Measurements from ENCODE around the gene CERK.
A peak's percentile ranks its signal among the peaks of the same experiment; 100 is the strongest.
"Not testable (repeated sequence)": the region's sequence is repeated elsewhere in the genome, so short reads cannot be mapped to it uniquely, and the experiment has no call there.

Gene CERK

DNA sequence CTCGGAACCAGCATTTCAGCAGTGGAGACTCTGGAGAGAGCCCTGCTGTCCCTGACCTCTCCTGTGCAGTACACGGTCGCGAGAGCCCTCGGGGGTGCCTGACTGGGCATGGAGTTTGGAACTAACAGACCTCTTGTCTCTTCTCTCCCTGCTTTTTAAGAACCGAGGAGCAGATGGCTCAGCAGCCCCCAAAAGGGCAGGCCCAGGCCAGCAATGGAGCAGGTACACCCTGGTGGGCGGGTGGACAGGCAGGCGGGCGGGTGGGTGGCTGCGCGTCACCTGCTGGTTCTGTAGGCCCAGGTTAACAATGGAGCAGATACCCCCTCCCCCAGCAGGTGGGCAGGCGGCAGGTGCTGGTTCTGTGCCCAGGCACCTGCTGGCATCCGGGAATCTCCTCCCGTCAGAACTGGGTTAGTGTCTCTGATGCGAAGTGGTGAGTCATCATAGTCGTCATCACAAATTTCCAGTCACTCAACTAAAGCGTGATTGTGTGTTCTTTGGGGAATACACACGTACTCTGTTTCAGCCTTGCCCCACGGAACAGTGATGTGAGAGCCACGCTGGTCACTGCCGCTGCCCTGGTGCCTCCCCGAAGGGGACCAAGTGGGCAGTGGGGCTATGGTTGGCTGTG lies 76.7 kb downstream of the CERK start:
- peak; percentile 59 for DNase-seq (ENCODE audit: low spot score)

DNA sequence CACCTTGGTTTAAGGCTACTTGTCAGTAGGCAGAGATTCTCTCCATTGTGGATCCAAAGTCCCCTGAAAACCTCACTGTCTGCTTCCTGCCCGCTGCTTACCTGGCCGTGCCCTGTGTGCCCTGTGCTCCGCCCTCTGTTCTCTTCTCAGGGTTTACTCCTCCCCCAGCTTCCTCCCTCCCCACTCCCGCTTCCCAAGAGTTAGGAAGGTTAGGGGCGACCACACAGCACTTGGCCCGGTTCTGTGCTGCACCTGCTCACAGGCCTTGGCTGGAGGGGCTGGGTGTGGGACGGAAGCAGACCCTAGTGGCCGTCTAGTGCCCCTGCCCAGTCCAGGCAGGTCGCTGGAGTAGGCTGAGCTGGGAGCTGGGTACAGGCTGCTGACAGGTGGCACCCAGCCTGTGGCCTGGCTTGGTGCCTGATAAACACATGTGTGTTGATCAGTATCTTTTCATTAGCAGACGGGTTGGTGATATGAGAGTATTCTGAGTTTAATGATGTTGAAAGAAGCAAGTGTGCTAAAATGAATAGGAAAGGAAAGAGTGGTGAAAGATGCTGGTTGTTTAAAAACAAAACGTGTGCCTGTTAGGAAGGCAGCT lies 77.3 kb downstream of the CERK start:
- peak; percentile 33 for DNase-seq (ENCODE audit: low spot score)

DNA sequence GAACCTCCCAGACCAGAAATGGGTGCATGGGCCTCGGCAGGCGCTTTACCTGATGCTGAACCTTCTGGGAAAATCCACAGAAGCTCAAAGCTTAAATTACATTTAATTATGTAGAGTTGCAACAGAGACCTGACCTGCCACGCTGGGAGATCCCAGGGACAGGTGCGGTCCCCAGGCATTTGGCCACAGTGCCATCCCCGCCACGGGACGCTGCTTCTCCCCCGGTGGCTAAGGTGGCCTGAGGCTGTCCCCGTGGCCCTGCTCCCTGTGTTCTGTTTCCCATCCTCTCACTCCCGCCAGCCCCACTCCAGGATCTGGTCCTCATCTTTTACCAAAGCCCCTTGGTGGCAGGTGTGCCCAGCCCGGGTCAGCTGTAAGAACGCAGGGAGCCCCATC lies 78.3 kb downstream of the CERK start:
- DNase-seq (ENCODE audit: low spot score): no peak

DNA sequence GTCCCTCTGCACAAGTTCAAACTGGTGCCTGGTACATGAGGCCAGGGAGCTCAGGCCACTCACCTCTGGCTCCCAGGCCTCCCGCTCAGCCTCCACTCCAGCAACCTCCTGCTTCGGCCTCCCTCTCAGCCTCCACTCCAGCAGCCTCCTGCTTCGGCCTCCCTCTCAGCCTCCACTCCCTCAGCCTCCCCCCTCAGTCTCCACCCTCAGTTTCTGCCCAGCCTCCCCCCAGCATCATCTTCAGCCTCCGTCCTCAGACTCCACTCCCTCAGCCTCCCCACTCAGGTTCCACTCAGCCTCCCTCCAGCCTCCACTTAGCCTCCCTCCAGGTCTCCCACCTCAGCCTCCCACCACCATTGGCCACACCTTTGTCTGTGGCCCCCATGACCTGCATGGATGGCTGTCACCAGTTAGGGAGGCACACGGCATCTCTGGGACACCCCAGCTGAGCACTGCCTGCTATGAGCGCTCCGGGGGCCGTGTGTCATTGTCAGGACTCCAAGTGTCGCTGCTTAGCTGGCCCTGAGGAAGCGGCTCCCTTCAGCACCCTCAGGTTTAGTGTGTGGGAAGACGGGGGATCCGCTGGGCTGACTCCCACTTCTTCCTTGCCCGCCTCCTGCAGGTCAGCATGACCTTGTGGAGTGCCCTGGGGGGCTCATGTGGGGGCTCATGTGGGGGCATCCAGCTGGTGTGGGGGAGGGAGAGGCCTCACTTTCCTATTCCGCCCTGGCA lies 78.8 kb downstream of the CERK start:
- DNase-seq (ENCODE audit: low spot score): no peak

DNA sequence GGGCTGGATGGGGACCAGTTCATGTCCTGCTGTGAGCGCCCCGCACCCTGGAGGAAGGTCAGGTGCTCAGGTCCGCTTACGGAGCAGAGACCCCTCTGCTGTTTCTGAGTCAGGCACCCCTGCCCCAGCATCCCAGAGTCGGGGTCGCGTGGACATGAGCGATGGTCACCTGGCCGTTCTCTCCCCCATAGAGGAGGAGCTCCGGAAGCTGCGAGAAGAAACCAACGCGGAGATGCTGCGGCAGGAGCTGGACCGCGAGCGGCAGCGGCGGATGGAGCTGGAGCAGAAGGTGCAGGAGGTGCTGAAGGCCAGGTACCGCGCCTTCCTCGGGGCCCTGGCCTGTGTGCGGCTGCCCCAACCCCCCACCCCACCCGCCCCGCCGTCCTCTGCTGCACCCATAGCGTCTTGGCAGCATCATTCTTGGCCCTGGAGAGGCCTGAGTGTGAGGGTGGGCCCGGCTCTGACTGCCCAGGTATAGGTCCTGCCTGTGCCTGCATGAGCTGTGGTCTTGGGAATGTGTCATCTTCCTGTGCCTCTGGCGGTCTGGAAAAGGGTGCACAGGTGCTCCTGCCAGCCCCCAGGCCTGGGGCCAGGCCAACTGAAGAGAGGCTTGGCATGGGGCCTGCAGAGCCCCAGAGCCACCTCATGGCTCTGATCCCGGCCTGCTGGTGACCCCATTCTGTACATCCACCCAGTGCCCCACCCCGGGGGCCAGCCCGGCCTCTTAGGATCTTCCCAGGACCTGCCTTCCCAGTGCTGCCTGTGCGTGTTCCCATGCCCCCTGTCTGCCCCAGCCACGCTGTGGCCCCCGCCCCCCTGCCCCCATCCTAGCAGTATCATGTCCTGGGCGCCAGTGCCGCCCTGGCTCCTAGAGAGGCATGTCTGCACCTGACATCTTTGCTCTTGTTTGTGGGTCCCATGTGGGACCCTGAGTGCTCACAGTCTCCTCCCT lies 79.8 kb downstream of the CERK start:
- DNase-seq (ENCODE audit: low spot score): no peak

DNA sequence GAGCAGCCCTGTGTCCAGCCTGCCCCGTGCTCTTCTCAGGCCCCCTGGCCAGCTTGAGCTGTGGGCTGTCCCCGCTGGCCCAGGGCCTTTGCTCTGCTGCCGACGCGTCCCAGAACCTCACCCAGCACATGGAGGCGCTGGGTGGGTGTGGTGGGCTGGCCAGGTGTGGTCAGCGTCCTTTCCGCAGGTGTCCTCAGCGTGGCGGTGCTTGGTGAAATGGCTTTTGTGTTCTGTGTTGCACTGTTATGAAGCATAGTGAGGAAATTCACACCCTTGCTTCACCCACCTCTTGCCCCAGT lies 80.4 kb downstream of the CERK start:
- DNase-seq (ENCODE audit: low spot score): no peak

DNA sequence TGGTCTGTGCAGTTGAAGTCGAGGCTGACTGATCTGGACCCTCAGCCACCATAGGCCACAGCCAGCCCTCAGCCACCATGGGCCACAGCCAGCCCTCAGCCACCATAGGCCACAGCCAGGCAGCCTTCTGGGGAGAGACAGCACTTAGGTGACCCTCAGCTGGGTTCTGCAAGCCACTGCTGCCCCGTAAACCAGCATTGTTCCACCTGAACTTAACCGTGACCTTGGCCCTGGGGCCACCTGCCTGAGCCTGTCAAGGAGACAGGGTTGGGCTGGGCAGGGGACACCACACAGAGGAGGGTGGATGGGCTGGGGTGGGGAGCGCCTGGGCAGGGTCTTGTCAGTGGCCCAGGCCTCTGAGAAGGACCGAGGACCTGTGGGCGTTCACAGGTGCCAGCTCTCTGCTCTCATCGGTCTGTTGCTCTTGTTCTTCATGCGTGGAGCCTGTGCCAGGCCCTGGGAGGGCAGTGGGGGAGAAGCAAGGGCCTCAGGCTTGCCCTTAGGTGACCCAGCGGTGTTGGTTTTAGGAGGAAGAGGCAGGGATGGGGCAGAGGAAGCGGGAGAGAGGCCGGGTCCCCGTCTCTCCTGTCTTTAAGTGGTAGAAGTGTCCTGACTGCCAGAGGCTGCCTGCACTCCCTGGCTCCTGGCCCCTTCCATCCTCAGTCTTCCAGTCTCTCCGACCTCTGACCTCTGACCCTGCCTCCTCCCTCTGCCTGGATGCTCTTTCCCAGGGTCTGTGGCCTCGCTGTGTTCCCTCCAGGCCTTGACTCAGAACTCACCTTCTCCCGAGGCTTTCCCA lies 81.0 kb downstream of the CERK start:
- no peak for DNase-seq (ENCODE audit: low spot score)

DNA sequence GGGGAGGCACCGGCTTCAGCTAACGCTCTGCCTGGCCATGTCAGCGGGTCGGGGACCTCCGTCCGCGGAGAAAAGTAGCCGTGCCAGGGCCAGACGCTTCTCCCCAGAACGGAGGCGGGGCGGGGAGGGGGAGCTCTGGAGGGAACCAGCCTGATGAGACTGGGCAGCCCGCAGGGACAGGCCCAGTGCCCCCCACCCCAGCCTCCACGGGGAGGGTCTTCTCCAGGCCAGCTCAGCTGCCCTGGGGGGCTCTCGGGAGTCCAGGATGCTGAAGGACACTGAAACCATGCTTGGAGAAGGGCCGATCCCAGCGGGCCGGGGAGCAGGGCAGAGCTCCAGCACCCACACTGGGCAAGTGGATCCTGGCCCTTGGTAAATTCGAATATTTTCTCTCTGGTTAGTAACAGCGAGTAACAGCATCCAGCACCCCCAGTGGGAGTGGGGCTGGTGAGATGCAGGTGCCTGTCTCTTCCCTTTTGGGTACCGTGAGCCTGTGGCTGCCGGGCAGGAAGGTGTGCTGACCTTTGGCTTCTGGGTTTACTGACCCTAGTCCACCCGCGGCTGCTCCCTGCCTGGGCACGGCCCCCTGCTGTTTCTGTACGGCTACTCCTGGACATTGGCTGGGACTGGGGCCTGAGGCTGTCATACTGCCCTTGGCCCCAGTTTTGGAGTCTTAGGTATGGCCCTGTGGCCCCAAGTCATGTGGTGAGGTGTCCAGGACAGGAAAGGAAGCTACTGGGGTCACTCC lies 82.0 kb downstream of the CERK start:
- no peak for DNase-seq (ENCODE audit: low spot score)

DNA sequence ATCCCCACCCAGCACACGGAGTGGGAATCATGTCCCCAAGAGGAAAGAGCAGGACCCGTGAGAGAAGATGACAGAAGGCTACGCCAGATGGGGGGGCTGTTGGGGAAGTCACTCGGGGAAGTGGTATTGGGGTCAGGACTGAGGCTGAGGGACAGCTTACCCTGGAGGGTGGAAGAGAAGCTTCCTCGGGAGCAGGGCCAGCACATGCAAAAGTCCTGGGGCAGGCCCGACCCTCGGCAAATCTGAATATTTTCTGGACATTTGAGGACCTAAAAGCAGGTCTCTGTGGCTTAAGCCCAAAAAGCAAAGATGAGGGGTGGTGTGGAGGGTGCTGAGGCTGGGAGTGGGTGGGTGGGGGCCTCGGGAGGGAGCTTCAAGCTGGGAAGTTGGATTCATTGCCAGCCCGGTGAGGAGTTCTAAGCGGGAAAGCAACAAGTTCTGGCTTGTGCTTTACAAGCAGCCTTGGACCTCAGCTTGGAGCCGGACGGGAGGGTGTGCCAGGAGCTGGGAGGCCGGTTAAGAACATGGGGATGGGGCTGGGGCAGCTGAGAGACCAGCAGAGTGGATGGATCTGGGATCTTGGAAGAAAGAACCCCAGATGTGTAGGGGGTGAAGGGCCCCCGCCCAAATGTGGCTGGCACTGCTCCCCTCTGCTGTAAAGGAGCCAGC lies 83.0 kb downstream of the CERK start:
- peak; percentile 17 for DNase-seq (ENCODE audit: low spot score)

DNA sequence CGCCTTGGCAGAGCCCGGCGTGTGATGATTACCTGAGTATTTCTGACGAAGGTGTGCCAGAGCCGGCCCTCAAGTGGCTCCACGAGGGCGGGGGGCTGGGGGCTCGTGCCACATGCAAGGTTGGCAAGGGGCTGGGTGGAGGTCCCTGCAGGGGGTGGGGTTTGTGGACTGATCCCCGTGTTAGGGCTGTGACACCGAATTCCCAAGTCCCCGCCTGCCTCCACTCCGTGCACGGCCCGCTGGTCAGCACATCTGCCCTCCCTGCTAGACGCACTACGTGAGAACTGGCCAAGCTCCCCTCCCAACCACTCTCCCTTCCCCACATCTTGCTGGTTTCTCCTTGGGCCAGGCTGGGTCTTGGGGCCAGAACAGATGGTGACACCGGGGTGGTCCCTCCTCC lies 83.6 kb downstream of the CERK start:
- DNase-seq (ENCODE audit: low spot score): no peak

DNA sequence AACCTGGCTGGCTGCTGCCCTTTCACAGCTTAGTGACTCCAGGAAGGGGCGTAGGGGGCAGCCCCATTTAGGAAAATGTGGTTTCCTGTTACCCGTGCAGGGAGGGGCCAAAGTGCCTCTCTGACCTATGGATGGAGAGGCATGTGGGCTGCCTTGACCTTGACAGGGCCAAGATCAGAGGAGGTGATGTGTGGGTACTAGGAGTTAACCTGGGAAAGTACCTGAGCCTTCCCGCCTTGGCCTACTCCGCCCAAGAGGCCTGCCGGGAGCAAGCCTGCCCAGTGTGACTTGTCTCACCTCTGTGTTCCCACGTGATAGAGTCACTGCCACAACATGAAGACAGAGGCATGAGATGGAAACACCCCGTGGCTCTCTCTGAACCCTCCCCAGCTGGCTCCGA lies 84.5 kb downstream of the CERK start:
- no peak for DNase-seq (ENCODE audit: low spot score)

DNA sequence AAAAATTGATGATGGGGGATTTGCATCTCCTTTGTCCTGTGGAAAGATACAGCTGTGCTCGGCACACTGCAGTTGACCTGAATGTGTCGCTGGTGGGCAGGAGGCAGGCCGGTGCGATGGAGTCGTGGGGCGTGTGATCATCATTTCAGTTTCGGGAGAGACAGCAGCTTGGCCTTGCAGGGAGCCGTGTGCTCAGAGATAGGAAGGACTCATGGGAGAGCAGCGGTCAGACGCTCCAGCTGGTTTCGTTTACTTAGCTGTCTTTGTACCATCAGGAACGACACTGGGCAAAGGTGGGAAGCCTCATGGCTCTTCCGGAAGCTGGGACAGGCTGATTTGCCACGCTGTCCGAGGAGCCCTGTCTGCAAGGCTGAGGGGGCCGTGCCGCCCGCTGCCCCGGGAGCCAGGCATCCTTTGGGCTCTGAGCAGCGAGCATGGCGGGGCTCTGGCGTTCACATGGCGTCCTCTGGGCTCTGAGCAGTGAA lies 85.2 kb downstream of the CERK start:
- peak; percentile 38 for DNase-seq (ENCODE audit: low spot score)

DNA sequence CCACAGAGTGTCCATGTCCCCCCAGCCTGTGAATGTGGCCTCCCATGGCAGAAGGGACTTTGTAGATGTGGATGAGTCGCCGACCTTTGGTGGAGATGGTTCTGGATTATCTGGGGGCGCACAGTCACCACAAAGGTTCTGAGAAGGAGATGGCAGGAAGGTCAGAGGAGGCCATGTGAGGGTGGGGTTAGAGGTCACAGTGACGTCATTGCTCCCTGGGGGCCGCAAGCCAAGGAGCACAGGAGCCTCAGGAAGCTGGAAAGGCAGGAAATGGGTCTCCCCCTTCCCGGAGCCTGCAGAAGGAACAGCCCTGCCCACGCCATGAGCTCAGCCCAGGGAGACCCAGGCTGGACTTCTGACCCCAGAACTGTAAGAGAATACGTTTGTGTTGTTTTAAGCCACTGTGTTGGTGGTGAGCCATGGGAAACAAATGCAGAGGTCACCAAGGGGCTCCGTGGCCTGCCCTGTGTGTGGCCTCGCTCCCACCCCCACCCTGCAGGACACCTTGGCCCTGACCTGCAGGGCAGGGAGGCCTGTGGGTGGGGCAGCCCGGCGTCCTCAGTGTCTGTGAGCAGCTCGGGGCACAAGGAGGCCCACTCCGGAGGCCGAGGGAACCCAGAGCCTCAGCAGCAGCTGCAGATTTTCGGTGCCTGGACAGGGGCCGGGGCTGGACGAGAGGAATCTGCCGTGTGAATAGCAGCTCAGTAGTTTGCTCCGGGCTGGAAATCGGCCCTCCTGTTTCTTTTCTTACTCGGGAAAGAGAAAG lies 85.8 kb downstream of the CERK start:
- no peak for DNase-seq (ENCODE audit: low spot score)

DNA sequence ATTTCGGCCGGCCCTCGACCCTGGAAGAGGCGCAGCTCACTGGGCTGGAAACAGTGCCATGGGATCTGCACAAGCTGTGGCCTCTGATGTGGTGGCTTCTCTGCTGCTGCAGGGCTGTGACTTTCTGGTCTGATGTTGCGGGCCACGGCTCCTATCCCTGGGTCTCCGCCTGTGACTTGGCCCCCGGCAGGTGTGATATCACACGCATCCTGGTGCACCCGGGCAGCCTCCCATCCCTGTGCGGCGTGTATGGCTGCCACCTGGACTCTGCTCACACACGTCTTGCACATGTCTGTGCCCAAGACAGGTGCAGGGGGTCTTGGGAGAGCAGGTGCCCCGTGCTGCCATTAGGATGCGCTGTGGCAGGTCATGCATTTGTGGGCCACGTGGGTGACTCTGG lies 86.7 kb downstream of the CERK start:
- DNase-seq (ENCODE audit: low spot score): no peak

DNA sequence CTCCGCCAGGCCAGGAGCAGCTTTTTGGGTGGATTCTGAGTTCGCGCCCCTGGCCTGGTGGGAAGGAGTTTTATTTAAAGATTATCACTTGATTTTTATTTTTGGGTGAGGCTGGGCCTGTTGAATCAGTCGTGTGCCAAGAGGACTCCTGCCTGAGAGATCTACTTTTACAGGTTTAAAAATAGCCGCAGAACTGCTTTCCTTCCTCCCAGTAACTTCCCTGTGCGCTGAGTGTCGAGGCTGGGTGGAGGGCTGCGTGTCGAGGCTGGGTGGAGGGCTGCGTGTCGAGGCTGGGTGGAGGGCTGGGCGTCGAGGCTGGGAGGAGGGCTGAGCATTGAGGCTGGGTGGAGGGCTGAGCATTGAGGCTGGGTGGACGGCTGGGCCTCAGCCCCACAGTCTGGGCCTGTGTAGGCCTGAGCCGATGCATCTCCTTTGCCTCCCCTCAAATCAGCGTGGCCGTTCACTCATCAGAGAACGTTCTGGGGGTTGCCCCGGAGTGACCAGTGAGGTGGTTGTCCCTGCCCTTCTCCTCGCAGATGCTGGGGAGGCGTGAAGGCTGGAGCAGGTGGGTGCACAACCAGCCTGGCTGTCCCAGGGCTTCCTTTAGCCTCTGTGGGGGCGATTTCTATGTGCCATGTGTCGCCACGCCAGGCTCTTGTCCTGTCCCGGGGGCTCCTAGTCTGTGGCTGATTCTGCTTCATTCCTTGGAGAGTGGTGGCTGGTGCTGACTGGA lies 87.8 kb downstream of the CERK start:
- DNase-seq (ENCODE audit: low spot score): no peak

DNA sequence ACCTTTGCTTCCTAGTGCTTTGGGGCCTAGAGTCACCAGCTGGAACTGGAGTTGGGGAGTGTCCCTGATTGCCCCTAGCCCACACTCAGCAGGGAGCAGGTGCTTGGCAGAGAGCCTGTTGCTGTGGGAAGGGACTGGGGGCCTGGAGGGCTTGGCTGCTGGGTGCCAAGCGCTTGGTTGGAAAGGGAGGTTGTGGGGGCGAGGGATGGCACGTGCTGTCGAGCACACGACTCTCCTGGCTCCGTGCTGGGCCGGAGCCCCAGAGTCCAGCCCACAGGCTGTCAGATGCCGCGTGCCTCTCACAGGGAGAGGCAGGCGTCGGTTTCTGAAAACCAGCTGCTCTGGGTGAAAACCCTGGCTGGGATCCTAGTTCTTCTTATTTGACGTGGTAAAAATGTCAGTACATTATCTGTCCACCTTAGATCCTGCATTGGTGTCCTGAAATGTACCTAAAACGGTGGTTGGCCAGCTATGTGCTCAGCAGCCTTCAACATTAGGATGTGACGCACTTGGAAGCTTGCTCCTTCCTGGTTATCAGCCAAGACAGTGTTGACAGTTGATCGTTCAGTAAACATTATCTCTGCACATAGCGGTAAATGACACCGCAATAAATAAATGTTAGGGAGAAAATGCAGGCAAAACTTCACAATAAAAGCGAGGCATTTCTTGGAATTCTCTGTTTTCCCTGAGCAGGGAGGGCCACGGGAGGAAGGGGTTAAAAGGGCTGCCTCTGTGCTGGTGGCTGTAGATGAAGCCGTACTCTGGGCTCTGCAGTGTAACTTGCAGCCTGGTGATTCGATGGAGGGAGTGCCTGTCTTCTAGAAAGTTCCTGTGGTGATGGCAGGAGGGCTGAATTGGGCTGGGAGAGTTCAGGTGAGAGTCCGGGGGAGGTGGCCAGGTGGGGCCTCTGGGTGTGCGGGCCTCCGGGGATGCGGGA lies 88.6 kb downstream of the CERK start:
- DNase-seq (ENCODE audit: low spot score): no peak

DNA sequence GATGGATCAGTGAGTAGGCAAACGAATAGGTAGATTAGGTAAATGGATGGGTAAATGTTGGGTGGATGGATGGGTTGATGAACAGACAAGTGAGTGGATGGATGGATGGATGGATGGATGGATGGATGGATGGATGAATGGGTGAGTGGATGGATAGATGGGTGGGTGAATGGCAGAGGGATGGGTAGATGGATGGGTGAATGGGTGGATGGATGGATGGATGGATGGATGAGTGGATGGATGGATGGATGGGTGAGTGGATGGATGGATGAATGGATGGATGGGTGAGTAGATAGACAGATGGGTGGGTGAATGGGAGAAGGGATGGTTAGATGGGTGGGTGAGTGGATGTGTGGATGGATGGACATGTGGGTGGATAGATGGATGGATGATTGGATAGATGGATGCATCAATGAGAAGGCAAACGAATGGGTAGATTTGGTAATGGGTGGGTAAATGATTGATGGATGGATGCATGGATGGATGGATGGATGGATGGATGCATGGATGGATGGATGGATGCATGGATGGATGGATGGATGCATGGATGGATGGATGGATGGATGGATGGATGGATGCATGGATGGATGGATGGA lies 89.7 kb downstream of the CERK start:
- DNase-seq (ENCODE audit: low spot score): not testable (repeated sequence)
